HepG2 (cell line): ENCODE data around the gene LSM6. TPM values are rescaled to one million over a fixed set of nuclear protein-coding genes. Genes with fewer than 3 reads are reported as not detected.

Source experiments
- AGO2 ChIP-seq: fragments of 200-400 bp; formaldehyde crosslinking; optimal IDR thresholded peaks from 2 replicates; pipeline ENCODE3; 2017; ENCODE audit warnings: mild to moderate bottlenecking, low read depth, low read length, moderate library complexity
- ELF3 ChIP-seq: IDR thresholded peaks from 2 replicates; pipeline ENCODE4 v1.6.1; 2016; ENCODE audit warnings: missing genetic modification reagents, missing compliant biosample characterization
- HCFC1 ChIP-seq: fragments of 150-350 bp; IDR thresholded peaks from 2 replicates; pipeline ENCODE4 v1.6.1; 2014; ENCODE audit warnings: low read depth, low read length
- MTF2 ChIP-seq: sonication (generic); formaldehyde crosslinking; IDR thresholded peaks from 2 replicates; pipeline ENCODE4 v1.5.0; 2020; ENCODE audit warnings: missing genetic modification reagents, borderline replicate concordance
- MYC ChIP-seq: sonication (generic); formaldehyde crosslinking; IDR thresholded peaks from 2 replicates; pipeline ENCODE4 v1.9.0; 2021; ENCODE audit warnings: missing genetic modification reagents, borderline replicate concordance
- PRDM10 ChIP-seq: sonication (generic); formaldehyde crosslinking; IDR thresholded peaks from 2 replicates; pipeline ENCODE4 v1.4.0; 2020; ENCODE audit warnings: low read depth, missing genetic modification reagents
- RFX3 ChIP-seq: IDR thresholded peaks from 2 replicates; pipeline ENCODE4 v1.6.1; 2016; ENCODE audit warnings: missing biosample characterization, missing genetic modification reagents
- SAP130 ChIP-seq: IDR thresholded peaks from 2 replicates; pipeline ENCODE4 v1.6.1; 2016; ENCODE audit warnings: low read depth
- SKI ChIP-seq: fragments of 450-650 bp; IDR thresholded peaks from one replicate; pipeline ENCODE4 v1.6.1; 2018; ENCODE audit warnings: mild to moderate bottlenecking; ENCODE audit not compliant: partially characterized antibody
- SMAD3 ChIP-seq: sonication (generic); formaldehyde crosslinking; IDR thresholded peaks from 2 replicates; pipeline ENCODE4 v1.4.0; 2020; ENCODE audit warnings: missing genetic modification reagents
- SOX6 ChIP-seq, 2 experiments: fragments of 450-650 bp in 1 of 2; sonication (generic) in 1 of 2; formaldehyde crosslinking in 1 of 2; IDR thresholded peaks; 2 replicates each; pipeline versions ENCODE4 v1.4.0 to v1.6.1; 2017 to 2020; ENCODE audit warnings: antibody characterized with exemption in 1 of 2, mild to moderate bottlenecking in 1 of 2, missing genetic modification reagents in 1 of 2
- SRSF1 ChIP-seq: fragments of 200-400 bp; formaldehyde crosslinking; optimal IDR thresholded peaks from 2 replicates; pipeline ENCODE3; 2017; ENCODE audit warnings: mild to moderate bottlenecking, low read depth, low read length, moderate library complexity
- STAG1 ChIP-seq: sonication (generic); formaldehyde crosslinking; IDR thresholded peaks from 2 replicates; pipeline ENCODE4 v1.4.0; 2020; ENCODE audit warnings: missing genetic modification reagents
- TERF1 ChIP-seq: sonication (generic); formaldehyde crosslinking; IDR thresholded peaks from 2 replicates; pipeline ENCODE4 v1.8.0; 2022; ENCODE audit warnings: mild to moderate bottlenecking, missing genetic modification reagents, moderate library complexity
- THRA ChIP-seq: sonication (generic); formaldehyde crosslinking; IDR thresholded peaks from 2 replicates; pipeline ENCODE4 v1.4.0; 2020; ENCODE audit warnings: missing genetic modification reagents, borderline replicate concordance
- ZFP1 ChIP-seq: IDR thresholded peaks from 2 replicates; pipeline ENCODE4 v1.6.1; 2016
- ZFP41 ChIP-seq: sonication (generic); formaldehyde crosslinking; IDR thresholded peaks from 2 replicates; pipeline ENCODE4 v1.4.0; 2020; ENCODE audit warnings: mild to moderate bottlenecking, missing genetic modification reagents, borderline replicate concordance
- ZNF234 ChIP-seq: sonication (generic); formaldehyde crosslinking; conservative IDR thresholded peaks from 2 replicates; pipeline ENCODE4 v1.5.1; 2020; ENCODE audit warnings: mild to moderate bottlenecking, missing genetic modification reagents
- ZNF414 ChIP-seq: sonication (generic); formaldehyde crosslinking; IDR thresholded peaks from 2 replicates; pipeline ENCODE4 v1.5.0; 2020; ENCODE audit warnings: missing genetic modification reagents
- ZNF616 ChIP-seq: sonication (generic); formaldehyde crosslinking; IDR thresholded peaks from 2 replicates; pipeline ENCODE4 v1.5.0; 2020; ENCODE audit warnings: low read depth, mild to moderate bottlenecking, missing genetic modification reagents
- ZNF678 ChIP-seq: sonication (generic); formaldehyde crosslinking; IDR thresholded peaks from 2 replicates; pipeline ENCODE4 v1.4.0; 2020; ENCODE audit warnings: mild to moderate bottlenecking, missing genetic modification reagents
- ZNF75D ChIP-seq: sonication (generic); formaldehyde crosslinking; IDR thresholded peaks from 2 replicates; pipeline ENCODE4 v1.8.1; 2023; ENCODE audit warnings: missing genetic modification reagents, mild to moderate bottlenecking, borderline replicate concordance
- ZNF790 ChIP-seq: sonication (generic); formaldehyde crosslinking; IDR thresholded peaks from 2 replicates; pipeline ENCODE4 v1.8.0; 2022; ENCODE audit warnings: missing genetic modification reagents, mild to moderate bottlenecking, borderline replicate concordance
- polyA plus RNA-seq, 8 experiments: library from polyadenylated mRNA; depleted of rRNA in 3 of 8; stranded (reverse) in 7 of 8; unstranded in 1 of 8; fragments of >200 nt; fragmentation: Illumina TruSeq in 4 of 8; extraction: Trizol in 4 of 8; gene quantifications; 2 replicates each; pipeline versions ENCODE4 v1.2.1 to v1.2.3, GENCODE V29; 2011 to 2016; ENCODE audit warnings: low read depth in 4 of 8, missing spikeins in 1 of 8, mixed read lengths in 1 of 8; ENCODE audit not compliant: insufficient read depth in 1 of 8
- total RNA-seq, 5 experiments: library from RNA; depleted of rRNA; stranded (reverse); fragments of >200 nt; fragmentation: Illumina TruSeq; extraction: Trizol; gene quantifications; 2 replicates each; pipeline ENCODE4 v1.2.3, GENCODE V29; 2016; ENCODE audit warnings: low read depth in 1 of 5

The LSM6 gene
- total and polyA plus RNA-seq, 2 of the 13 experiments (the other 11 are each of a cell fraction or from before 2014, with no cell fraction given) = 14.6 to 83.3 TPM

GRCh38 chr4:146175541-146176453 lies at the start of gene LSM6 (continued):
- TF ChIP-seq ZNF414 = no peak
- TF ChIP-seq TERF1 (CRISPR knock-in tag) = no peak
- TF ChIP-seq PRDM10 (CRISPR knock-in tag) = no peak
- TF ChIP-seq ZNF234 (CRISPR knock-in tag) = no peak
- TF ChIP-seq ZFP41 (CRISPR knock-in tag) = 0 out of 2 replicates have a peak, but pooled peaks have one; percentile 47
- TF ChIP-seq ZNF678 (CRISPR knock-in tag) = peak; percentile 88
- peak; percentile 46; the same call in 1 of the 2 replicates for TF ChIP-seq MYC
- 0 out of 2 replicates have a peak, but pooled peaks have one; percentile 39 for TF ChIP-seq SMAD3 (CRISPR knock-in tag)
- no peak for TF ChIP-seq SKI
- no peak for TF ChIP-seq THRA (CRISPR knock-in tag)
- no peak; the same call in 1 of the 2 replicates for TF ChIP-seq ZNF75D
- TF ChIP-seq STAG1 (CRISPR knock-in tag) = no peak
- no peak for TF ChIP-seq RFX3 (CRISPR knock-in tag)
- TF ChIP-seq AGO2 = peak; percentile 43
- no peak for TF ChIP-seq SOX6 (IDR thresholded peaks at IDR 0.05)
- TF ChIP-seq SOX6 (CRISPR knock-in tag; IDR thresholded peaks at IDR 0.05) = no peak
- no peak for TF ChIP-seq SRSF1
- TF ChIP-seq HCFC1 = peak; percentile 34; the same call in 1 of the 2 replicates
- TF ChIP-seq ZFP1 = no peak
- TF ChIP-seq ZNF616 = no peak
- peak; percentile 67; the same call in 1 of the 2 replicates for TF ChIP-seq MTF2 (CRISPR knock-in tag)
- peak; percentile 79 for TF ChIP-seq ELF3 (CRISPR knock-in tag)
- no peak for TF ChIP-seq ZNF790 (CRISPR knock-in tag)
- peak; percentile 81 for TF ChIP-seq SAP130 (CRISPR knock-in tag)
